ENCODE results near the gene PROB1. TPM values are rescaled to one million over a fixed set of nuclear protein-coding genes. Genes with fewer than 3 reads are reported as not detected.

The PROB1 gene
- total and polyA plus RNA-seq, 2 of the 13 experiments (the other 11 are each of a cell fraction or from before 2014, with no cell fraction given) = 0.69 to 1.1 TPM

DNA sequence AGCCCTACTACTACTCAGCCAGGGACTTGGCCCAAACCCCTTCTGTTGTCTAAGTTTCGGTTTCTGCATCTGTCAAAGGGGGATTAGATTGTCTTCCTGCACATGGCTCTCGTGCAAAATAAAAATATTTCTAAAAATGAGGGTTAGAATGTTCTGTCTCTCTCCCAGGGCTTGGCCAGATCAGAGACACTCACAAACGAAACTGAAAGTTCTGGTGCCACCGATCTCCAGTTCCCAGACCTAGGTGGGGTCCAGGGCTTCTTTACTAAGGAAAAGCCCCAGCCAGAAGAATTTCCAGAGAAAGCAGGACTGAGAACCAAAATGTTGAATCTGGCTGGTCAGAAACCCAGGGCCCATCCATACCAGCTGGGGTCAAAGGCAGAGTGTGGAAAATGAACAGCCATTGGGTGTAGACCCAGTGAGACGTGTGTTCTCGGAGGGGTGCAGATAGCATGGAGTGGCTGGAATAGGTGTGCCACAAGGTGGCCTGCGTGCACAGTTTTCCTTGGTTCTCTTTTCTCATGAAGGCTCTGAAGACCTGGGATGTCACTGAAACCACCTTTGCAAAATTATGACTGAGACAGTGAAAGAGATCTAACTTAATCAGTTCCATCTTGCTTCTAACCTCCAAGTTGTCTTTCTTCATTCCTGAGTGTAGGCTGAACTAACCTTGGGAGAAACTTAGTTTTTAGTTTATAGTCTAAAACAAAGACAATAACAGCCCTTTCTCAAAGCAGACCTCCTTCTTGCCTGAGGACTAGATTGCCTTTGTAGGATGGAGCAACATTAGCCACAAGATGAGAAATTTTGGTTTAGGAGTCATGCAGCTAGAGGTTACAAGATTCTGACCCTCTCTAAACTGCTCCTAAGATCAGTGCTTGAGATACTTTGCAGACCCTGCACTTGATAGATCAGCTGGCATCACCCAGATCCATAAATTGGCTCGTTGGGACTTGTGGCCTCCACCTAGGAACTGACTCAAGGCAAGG, 9.5 kb downstream of the PROB1 start (continued):
- TF ChIP-seq NR2F6 (IDR thresholded peaks at IDR 0.05) (no peak; the same call in 1 of the 2 replicates), NR2F6 (CRISPR knock-in tag; IDR thresholded peaks at IDR 0.05) (peak; percentile 45; the same call in 1 of the 2 replicates), SRSF1 (optimal IDR thresholded peaks at IDR 0.05; ENCODE audit: low read depth, low read length) (no peak), ETV5 (CRISPR knock-in tag; IDR thresholded peaks at IDR 0.05; ENCODE audit: borderline replicate concordance) (peak; percentile 33; the same call in 1 of the 2 replicates), ZMYM3 (CRISPR knock-in tag; IDR thresholded peaks at IDR 0.05) (peak; percentile 36; the same call in 1 of the 2 replicates), FOSL2 (CRISPR knock-in tag; IDR thresholded peaks at IDR 0.05) (peak; percentile 25; the same call in 1 of the 2 replicates), GATAD1 (CRISPR knock-in tag; IDR thresholded peaks at IDR 0.05) (peak; percentile 63), ZNF225 (CRISPR knock-in tag; IDR thresholded peaks at IDR 0.05) (no peak), SOX13 (IDR thresholded peaks at IDR 0.05) (no peak), SOX13 (CRISPR knock-in tag; conservative IDR thresholded peaks at IDR 0.05 in 1 of 2, IDR thresholded peaks at IDR 0.05 in 1 of 2) (peak in 1 of 2 experiments; percentile 50; a peak in 1 of 4 replicates), XRCC5 (optimal IDR thresholded peaks at IDR 0.05; ENCODE audit: low read length) (no peak), ZC3H4 (CRISPR knock-in tag; IDR thresholded peaks at IDR 0.05; ENCODE audit: borderline replicate concordance) (no peak), NCOA2 (CRISPR knock-in tag; IDR thresholded peaks at IDR 0.05) (peak; percentile 46; the same call in 1 of the 2 replicates)
- TF ChIP-seq, protein P1, sequence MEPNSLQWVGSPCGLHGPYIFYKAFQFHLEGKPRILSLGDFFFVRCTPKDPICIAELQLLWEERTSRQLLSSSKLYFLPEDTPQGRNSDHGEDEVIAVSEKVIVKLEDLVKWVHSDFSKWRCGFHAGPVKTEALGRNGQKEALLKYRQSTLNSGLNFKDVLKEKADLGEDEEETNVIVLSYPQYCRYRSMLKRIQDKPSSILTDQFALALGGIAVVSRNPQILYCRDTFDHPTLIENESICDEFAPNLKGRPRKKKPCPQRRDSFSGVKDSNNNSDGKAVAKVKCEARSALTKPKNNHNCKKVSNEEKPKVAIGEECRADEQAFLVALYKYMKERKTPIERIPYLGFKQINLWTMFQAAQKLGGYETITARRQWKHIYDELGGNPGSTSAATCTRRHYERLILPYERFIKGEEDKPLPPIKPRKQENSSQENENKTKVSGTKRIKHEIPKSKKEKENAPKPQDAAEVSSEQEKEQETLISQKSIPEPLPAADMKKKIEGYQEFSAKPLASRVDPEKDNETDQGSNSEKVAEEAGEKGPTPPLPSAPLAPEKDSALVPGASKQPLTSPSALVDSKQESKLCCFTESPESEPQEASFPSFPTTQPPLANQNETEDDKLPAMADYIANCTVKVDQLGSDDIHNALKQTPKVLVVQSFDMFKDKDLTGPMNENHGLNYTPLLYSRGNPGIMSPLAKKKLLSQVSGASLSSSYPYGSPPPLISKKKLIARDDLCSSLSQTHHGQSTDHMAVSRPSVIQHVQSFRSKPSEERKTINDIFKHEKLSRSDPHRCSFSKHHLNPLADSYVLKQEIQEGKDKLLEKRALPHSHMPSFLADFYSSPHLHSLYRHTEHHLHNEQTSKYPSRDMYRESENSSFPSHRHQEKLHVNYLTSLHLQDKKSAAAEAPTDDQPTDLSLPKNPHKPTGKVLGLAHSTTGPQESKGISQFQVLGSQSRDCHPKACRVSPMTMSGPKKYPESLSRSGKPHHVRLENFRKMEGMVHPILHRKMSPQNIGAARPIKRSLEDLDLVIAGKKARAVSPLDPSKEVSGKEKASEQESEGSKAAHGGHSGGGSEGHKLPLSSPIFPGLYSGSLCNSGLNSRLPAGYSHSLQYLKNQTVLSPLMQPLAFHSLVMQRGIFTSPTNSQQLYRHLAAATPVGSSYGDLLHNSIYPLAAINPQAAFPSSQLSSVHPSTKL (CRISPR knock-in tag; IDR thresholded peaks at IDR 0.05) = peak; percentile 58
- TF ChIP-seq, protein P2, sequence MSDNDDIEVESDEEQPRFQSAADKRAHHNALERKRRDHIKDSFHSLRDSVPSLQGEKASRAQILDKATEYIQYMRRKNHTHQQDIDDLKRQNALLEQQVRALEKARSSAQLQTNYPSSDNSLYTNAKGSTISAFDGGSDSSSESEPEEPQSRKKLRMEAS (IDR thresholded peaks at IDR 0.05) = peak; percentile 71
- TF ChIP-seq, protein P3, sequence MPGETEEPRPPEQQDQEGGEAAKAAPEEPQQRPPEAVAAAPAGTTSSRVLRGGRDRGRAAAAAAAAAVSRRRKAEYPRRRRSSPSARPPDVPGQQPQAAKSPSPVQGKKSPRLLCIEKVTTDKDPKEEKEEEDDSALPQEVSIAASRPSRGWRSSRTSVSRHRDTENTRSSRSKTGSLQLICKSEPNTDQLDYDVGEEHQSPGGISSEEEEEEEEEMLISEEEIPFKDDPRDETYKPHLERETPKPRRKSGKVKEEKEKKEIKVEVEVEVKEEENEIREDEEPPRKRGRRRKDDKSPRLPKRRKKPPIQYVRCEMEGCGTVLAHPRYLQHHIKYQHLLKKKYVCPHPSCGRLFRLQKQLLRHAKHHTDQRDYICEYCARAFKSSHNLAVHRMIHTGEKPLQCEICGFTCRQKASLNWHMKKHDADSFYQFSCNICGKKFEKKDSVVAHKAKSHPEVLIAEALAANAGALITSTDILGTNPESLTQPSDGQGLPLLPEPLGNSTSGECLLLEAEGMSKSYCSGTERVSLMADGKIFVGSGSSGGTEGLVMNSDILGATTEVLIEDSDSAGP (CRISPR knock-in tag; IDR thresholded peaks at IDR 0.05; ENCODE audit: borderline replicate concordance) = 0 out of 2 replicates have a peak, but pooled peaks have one; percentile 43
- TF ChIP-seq, protein P4, sequence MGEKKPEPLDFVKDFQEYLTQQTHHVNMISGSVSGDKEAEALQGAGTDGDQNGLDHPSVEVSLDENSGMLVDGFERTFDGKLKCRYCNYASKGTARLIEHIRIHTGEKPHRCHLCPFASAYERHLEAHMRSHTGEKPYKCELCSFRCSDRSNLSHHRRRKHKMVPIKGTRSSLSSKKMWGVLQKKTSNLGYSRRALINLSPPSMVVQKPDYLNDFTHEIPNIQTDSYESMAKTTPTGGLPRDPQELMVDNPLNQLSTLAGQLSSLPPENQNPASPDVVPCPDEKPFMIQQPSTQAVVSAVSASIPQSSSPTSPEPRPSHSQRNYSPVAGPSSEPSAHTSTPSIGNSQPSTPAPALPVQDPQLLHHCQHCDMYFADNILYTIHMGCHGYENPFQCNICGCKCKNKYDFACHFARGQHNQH (CRISPR knock-in tag; IDR thresholded peaks at IDR 0.05) = peak; percentile 62
- TF ChIP-seq, protein P5, sequence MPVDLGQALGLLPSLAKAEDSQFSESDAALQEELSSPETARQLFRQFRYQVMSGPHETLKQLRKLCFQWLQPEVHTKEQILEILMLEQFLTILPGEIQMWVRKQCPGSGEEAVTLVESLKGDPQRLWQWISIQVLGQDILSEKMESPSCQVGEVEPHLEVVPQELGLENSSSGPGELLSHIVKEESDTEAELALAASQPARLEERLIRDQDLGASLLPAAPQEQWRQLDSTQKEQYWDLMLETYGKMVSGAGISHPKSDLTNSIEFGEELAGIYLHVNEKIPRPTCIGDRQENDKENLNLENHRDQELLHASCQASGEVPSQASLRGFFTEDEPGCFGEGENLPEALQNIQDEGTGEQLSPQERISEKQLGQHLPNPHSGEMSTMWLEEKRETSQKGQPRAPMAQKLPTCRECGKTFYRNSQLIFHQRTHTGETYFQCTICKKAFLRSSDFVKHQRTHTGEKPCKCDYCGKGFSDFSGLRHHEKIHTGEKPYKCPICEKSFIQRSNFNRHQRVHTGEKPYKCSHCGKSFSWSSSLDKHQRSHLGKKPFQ (CRISPR knock-in tag; IDR thresholded peaks at IDR 0.05; ENCODE audit: insufficient replicate concordance) = peak; percentile 65
- TF ChIP-seq, protein P6, sequence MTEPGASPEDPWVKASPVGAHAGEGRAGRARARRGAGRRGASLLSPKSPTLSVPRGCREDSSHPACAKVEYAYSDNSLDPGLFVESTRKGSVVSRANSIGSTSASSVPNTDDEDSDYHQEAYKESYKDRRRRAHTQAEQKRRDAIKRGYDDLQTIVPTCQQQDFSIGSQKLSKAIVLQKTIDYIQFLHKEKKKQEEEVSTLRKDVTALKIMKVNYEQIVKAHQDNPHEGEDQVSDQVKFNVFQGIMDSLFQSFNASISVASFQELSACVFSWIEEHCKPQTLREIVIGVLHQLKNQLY (CRISPR knock-in tag; IDR thresholded peaks at IDR 0.05) = no peak
